ENCODE measurements around the gene TMEM204.

The TMEM204 gene

DNA sequence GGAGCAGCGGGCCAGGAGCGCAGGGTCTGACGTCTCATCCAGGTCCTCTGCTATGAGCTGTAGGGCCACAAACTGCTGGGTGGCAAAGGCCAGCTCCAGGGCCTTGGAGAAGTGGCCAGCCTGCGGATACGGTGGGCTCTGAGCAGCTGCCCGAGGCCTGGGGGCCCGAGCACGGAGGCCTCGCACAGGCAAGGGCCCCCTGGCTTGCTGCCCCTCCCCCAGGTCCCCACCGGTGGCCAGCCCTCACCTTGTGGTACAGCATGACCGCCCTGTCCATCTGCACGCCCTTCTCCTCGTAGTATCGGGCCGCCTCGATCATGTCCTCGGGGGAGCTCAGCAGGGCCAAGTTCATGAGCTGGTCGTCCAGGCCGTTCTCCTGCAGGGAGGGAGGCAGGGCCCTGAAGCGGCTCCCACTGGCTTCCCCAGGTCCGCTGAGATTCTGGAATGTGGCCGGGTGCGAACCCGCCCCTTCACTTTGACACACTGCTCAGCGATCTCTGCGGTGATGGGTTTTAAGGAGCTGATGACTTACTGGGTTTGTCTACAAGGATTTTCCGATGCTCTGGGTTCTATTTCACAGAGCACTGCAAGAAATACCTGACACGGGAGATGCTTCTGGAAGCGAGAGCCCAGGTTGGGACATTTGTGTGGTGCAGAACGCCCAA is 9.8 kb upstream of the TMEM204 start:
- no peak for DNase-seq (ENCODE audit: low spot score)

- no peak for DNase-seq (ENCODE audit: low spot score)
Measured at GRCh38 chr16:1524366-1524765, 9.1 kb upstream of the TMEM204 start.

DNA sequence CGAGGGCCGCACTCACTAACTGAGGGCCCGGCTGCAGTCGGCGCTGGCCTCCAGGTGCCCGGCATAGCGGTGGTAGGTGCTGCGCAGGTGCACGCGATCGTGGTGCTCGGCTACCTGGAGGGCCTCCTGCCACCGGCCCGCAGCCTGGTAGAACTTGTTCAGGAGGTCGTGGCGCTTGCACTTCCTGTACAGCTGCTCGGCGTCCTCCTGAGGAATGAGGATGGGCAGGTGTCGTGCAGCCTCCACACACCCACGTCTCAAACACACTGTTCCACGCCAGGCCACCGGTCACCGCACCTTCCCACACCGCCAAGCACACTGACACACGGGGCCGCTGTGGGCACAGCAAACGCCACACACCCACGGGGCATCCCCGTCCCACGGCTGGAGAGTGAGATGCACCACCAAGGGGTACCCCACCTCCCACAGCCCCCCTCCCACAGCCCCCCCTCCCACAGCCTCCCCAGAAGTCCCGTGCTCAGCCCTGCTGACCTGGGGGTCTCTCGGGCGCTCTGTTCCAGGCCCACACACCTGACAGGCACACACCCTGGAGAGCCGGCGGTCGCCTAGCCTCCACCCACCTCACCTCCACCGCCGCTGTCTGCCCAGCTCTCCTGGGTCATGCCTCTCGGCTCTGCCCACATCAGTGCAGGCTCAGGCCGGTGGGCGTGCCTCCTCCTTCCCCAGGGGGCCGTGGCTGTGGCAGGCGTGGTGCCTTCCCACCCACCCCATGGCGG is 7.4 kb upstream of the TMEM204 start:
- no peak for DNase-seq (ENCODE audit: low spot score)

GRCh38 chr16:1526608-1527555 is 6.6 kb upstream of the TMEM204 start:
- DNase-seq (ENCODE audit: low spot score) = no peak

- DNase-seq (ENCODE audit: low spot score) = no peak
Measured at GRCh38 chr16:1527836-1528811, 5.3 kb upstream of the TMEM204 start.

DNA sequence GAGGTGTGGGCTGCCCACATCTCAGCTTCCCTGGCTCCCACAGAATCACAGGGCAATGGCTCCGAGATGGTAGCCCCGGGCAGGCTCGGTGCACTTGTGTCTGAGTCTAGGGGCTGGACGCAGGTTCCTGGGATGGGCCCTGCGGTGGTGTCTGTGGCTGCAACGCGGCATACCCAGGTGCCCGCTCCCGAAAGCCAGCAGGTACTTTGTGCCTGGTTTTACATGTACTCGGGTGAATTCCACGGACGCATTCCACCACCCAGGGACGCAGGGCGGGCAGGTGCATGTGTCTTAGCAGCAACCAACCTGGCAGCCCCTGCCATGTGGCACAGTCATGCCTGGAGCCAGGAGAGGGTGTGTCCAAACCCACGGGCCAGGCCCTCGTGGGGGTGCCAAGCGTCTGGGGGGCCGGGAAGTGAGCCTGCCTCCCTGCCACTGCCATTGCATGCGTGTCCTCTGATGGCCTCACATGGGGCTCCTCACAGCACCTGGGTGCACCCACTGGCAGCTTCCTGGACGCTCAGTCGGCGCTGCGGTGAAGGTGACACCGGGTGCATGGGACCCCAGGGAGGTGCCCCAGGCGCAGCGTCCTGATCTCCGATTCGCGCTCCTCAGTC is 4.4 kb upstream of the TMEM204 start:
- no peak for DNase-seq (ENCODE audit: low spot score)

- DNase-seq (ENCODE audit: low spot score) = no peak
Measured at GRCh38 chr16:1530349-1530882, 3.0 kb upstream of the TMEM204 start.

GRCh38 chr16:1530883-1531637 is 2.4 kb upstream of the TMEM204 start:
- no peak for DNase-seq (ENCODE audit: low spot score)

DNA sequence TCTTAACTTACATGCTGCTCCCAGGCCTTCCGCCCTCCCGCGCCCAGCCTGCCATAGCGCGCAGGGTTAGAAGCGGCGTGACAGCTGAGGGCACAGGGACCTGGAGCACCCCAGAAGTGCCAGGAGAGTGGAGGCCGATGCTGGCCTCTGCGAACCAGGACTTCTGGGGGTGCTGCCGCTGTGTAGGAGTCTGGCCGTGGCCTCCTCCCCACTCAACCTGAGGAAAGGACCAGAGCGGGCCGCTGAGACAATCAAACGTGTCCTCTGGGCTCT is 1.9 kb upstream of the TMEM204 start:
- no peak for DNase-seq (ENCODE audit: low spot score)

- no peak for DNase-seq (ENCODE audit: low spot score)
Measured at GRCh38 chr16:1532081-1532760, 1.2 kb upstream of the TMEM204 start.

DNA sequence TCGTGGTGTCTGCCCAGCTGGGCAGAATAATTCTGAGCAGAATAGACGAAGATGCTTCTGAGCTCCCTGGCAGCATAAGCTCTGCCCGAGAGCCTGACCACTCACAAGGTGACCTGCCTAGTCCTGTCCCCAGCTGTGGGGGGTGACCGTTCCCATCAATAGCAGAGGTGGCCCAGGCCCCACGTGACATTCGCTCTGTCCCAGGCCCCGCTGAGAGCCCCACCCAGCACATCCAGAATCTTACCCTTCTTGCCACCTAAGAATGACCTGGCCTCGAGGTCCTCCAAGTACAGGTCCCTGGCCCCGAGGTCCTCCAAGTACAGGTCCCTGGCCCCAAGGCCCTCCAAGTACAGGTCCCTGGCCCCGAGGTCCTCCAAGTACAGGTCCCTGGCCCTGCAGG is 695 bp upstream of the TMEM204 start:
- no peak for DNase-seq (ENCODE audit: low spot score)

DNA sequence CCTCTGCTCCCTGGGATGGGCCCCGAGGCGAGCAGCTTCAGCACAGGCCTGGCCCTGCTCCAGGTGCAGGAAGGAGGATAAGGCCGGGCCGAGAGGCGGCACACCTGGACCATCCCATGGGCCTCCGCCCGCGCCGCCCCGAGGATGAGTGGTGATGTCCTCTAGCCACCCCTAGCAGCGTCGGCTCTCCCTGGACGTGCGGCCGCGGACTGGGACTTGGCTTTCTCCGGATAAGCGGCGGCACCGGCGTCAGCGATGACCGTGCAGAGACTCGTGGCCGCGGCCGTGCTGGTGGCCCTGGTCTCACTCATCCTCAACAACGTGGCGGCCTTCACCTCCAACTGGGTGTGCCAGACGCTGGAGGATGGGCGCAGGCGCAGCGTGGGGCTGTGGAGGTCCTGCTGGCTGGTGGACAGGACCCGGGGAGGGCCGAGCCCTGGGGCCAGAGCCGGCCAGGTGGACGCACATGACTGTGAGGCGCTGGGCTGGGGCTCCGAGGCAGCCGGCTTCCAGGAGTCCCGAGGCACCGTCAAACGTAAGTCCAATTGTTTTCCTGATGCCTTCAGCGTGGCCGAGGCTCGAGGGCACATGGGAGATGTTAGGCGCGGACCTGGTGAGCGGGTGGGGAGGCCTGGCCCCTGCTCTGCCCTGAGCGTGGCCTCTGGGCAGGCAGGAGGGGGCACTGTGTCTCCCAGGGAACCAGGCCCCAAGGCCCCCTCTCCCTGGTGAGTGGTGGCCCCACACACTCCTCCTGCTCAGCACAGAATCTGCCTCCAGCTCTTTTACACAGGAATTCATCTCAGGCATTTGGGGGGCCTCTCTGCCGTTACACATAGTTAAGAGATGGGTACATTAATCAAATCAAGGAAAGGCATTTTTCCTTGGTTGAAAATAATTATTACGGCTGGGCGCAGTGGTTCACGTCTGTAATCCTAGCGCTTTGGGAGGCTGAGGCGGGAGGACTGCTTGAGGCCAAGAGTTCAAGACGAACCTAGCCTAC is 855 bp downstream of the TMEM204 start:
- no peak for DNase-seq (ENCODE audit: low spot score)

GRCh38 chr16:1535391-1536291 is 2.2 kb downstream of the TMEM204 start:
- DNase-seq (ENCODE audit: low spot score) = peak; percentile 63

- DNase-seq (ENCODE audit: low spot score) = no peak
Measured at GRCh38 chr16:1536601-1537000, 3.1 kb downstream of the TMEM204 start.

GRCh38 chr16:1537138-1537577 is 3.7 kb downstream of the TMEM204 start:
- no peak for DNase-seq (ENCODE audit: low spot score)

- DNase-seq (ENCODE audit: low spot score) = no peak
Measured at GRCh38 chr16:1537763-1538289, 4.4 kb downstream of the TMEM204 start.
